Heart left ventricle (tissue), 13 donors: ENCODE results near the gene ARNT2.

Experiments used
- CTCF ChIP-seq, 12 donors: fragments of 200-600 bp; sonication (generic) in 4 of 12; IDR thresholded peaks; one replicate each; pipeline versions ENCODE4 v1.5.0 to v1.8.0; 2018 to 2022; ENCODE audit warnings: antibody characterized with exemption in 12 of 12, mild to moderate bottlenecking in 5 of 12
- POLR2A ChIP-seq, 2 donors: fragments of 450-650 bp; IDR thresholded peaks; one replicate each; pipeline ENCODE4 v1.6.1; 2017; ENCODE audit warnings: antibody characterized with exemption in 2 of 2, mild to moderate bottlenecking in 2 of 2, moderate library complexity in 2 of 2
- donor health status: ischemic (EF 13 %, LVEDD 7.1; RV severe dilation, severe dysfunction).
- donor health status: DM: no; HTN: yes; CAD: no.
- donor health status: DM: no; HTN: no; CAD: no.
- donor health status: ischemic (EF 25% LVEDD 6.9; RV normal size, moderate dysfunction).
- donor health status: ischemic (EF 25% LVEDD 5.7; RV mildly dilated, moderate dysfunction).
- donor health status: ischemic (EF 35%, LVEDD 5.7; RV mildly dilated, moderate dysfunction).
- donor health status: nonischemic (EF 11% LVEDD 7.7; RV severe dilation, severe dysfunction).
- donor health status: DM: yes; HTN: yes; CAD: no.
- donor health status: PGD.
- donor health status: ischemic (EF 29% LVEDD 5.4; RV normal size, mild dysfunction).
- donor health status: nonischemic (EF 23%, LVEDD 6.1; RV moderate dilation, normal function).

GRCh38 chr15:80645494-80646065 is 241.4 kb downstream of the ARNT2 start:
- TF ChIP-seq POLR2A (IDR thresholded peaks at IDR 0.05) (no peak), CTCF (IDR thresholded peaks at IDR 0.05) (no peak)
